IMR-90 (cell line): ENCODE data around the gene DHRSX.

Experiments used
- BHLHE40 ChIP-seq: fragments of 150-350 bp; IDR thresholded peaks from 2 replicates; pipeline ENCODE4 v1.6.1; 2016; ENCODE audit warnings: mild to moderate bottlenecking, low read depth, low read length
- CEBPB ChIP-seq: IDR thresholded peaks from 2 replicates; pipeline ENCODE4 v1.6.1; 2012; ENCODE audit warnings: low read depth, low read length, improper control_type of control experiment
- CHD1 ChIP-seq: IDR thresholded peaks from 2 replicates; pipeline ENCODE4 v1.6.1; 2012; ENCODE audit warnings: low read depth, low read length, improper control_type of control experiment
- CTCF ChIP-seq: conservative IDR thresholded peaks from 2 replicates; pipeline ENCODE4 v1.5.1; 2012; ENCODE audit warnings: mild to moderate bottlenecking, low read depth, low read length, improper control_type of control experiment
- FOS ChIP-seq: fragments of 150-350 bp; IDR thresholded peaks from 2 replicates; pipeline ENCODE4 v1.6.1; 2016; ENCODE audit warnings: low read depth, low read length
- MXI1 ChIP-seq: IDR thresholded peaks from 2 replicates; pipeline ENCODE4 v1.6.1; 2012; ENCODE audit warnings: low read depth, mild to moderate bottlenecking, low read length, moderate library complexity, borderline replicate concordance
- POLR2A ChIP-seq: IDR thresholded peaks from 2 replicates; pipeline ENCODE4 v1.6.1; 2012; ENCODE audit warnings: mild to moderate bottlenecking, low read depth, low read length
- RAD21 ChIP-seq: IDR thresholded peaks from 2 replicates; pipeline ENCODE4 v1.6.1; 2012; ENCODE audit warnings: low read length, improper control_type of control experiment
- RFX5 ChIP-seq: IDR thresholded peaks from 2 replicates; pipeline ENCODE4 v1.8.0; 2012; ENCODE audit warnings: low read depth, mild to moderate bottlenecking, low read length, moderate library complexity
- SMC3 ChIP-seq: fragments of 150-350 bp; IDR thresholded peaks from 2 replicates; pipeline ENCODE4 v1.6.1; 2016; ENCODE audit warnings: low read depth, mild to moderate bottlenecking, antibody characterized with exemption, low read length, moderate library complexity
- TF ChIP-seq, protein P1 (sequence below): fragments of 150-350 bp; IDR thresholded peaks from 2 replicates; pipeline ENCODE4 v1.6.1; 2016; ENCODE audit warnings: low read depth, mild to moderate bottlenecking, low read length, moderate library complexity, borderline replicate concordance
- TF ChIP-seq, protein P2 (sequence below): fragments of 150-350 bp; IDR thresholded peaks from 2 replicates; pipeline ENCODE4 v1.6.1; 2017; ENCODE audit warnings: mild to moderate bottlenecking, antibody characterized with exemption, low read length, low read depth

GRCh38 chrX:2495595-2495994, 5.2 kb downstream of the DHRSX start:
- no peak for TF ChIP-seq CTCF
- no peak for TF ChIP-seq POLR2A
- no peak for TF ChIP-seq CEBPB
- no peak for TF ChIP-seq SMC3
- no peak for TF ChIP-seq MXI1
- TF ChIP-seq FOS, result no peak
- TF ChIP-seq RFX5, result no peak
- TF ChIP-seq RAD21, result no peak
- TF ChIP-seq, protein P1, sequence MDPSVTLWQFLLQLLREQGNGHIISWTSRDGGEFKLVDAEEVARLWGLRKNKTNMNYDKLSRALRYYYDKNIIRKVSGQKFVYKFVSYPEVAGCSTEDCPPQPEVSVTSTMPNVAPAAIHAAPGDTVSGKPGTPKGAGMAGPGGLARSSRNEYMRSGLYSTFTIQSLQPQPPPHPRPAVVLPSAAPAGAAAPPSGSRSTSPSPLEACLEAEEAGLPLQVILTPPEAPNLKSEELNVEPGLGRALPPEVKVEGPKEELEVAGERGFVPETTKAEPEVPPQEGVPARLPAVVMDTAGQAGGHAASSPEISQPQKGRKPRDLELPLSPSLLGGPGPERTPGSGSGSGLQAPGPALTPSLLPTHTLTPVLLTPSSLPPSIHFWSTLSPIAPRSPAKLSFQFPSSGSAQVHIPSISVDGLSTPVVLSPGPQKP, result no peak
- no peak for TF ChIP-seq CHD1
- TF ChIP-seq, protein P2, sequence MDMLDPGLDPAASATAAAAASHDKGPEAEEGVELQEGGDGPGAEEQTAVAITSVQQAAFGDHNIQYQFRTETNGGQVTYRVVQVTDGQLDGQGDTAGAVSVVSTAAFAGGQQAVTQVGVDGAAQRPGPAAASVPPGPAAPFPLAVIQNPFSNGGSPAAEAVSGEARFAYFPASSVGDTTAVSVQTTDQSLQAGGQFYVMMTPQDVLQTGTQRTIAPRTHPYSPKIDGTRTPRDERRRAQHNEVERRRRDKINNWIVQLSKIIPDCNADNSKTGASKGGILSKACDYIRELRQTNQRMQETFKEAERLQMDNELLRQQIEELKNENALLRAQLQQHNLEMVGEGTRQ, result no peak
- no peak for TF ChIP-seq BHLHE40
